Measurements from ENCODE around the gene COMP.

GRCh38 chr19:18800079-18800478, 9.0 kb upstream of the COMP start:
- TF ChIP-seq CTCF (IDR thresholded peaks at IDR 0.05) (no peak), POLR2AphosphoS5 (IDR thresholded peaks at IDR 0.05) (no peak), EP300 (IDR thresholded peaks at IDR 0.05) (no peak), POLR2A (IDR thresholded peaks at IDR 0.05) (no peak)

All from suprapubic skin (tissue), 4 donors.